ENCODE results near the gene GMPS. TPM values are rescaled to one million over a fixed set of nuclear protein-coding genes. Genes with fewer than 3 reads are reported as not detected.
"Not testable (repeated sequence)": the region's sequence is repeated elsewhere in the genome, so short reads cannot be mapped to it uniquely, and the experiment has no call there.

Gene GMPS
- total RNA-seq, 1 donor from 2014 or later = 41.2 TPM

DNA sequence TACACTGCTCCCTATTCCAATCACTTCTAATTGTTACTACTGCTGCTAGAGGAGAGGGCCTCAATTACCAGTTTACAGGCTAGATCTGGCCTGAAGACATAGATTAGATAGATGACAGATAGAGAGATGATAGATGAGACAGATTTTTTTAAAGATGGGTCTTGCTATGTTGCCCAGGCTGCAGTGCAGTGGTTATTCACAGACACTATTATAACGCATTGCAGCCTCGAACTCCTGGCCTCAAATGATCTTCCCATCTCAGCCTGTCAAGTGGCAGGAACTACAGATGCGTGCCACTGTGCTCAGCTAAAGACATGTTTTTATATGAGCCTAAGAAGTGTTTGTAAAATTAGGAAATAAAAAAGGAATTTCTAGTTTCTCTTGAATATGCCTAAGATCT lies 22.5 kb upstream of the GMPS start:
- intact Hi-C loops (cut with DNase I) = no loop called here
- Histone ChIP-seq H3K9me3 (no peaks in the 10 kb centered on the region), H3K27ac (no peak overlapping the region), H3K27me3 (no peaks in the 10 kb centered on the region), H3K4me1 (peaks cover 54% of the 10 kb centered on the region), H3K4me3 (no peak overlapping the region), H3K36me3 (peaks cover 10% of the 10 kb centered on the region)
- TF ChIP-seq, protein P1, sequence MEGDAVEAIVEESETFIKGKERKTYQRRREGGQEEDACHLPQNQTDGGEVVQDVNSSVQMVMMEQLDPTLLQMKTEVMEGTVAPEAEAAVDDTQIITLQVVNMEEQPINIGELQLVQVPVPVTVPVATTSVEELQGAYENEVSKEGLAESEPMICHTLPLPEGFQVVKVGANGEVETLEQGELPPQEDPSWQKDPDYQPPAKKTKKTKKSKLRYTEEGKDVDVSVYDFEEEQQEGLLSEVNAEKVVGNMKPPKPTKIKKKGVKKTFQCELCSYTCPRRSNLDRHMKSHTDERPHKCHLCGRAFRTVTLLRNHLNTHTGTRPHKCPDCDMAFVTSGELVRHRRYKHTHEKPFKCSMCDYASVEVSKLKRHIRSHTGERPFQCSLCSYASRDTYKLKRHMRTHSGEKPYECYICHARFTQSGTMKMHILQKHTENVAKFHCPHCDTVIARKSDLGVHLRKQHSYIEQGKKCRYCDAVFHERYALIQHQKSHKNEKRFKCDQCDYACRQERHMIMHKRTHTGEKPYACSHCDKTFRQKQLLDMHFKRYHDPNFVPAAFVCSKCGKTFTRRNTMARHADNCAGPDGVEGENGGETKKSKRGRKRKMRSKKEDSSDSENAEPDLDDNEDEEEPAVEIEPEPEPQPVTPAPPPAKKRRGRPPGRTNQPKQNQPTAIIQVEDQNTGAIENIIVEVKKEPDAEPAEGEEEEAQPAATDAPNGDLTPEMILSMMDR (IDR thresholded peaks at IDR 0.05) = no peak
- no peak for ATAC-seq
- DNase-seq = no peak

DNA sequence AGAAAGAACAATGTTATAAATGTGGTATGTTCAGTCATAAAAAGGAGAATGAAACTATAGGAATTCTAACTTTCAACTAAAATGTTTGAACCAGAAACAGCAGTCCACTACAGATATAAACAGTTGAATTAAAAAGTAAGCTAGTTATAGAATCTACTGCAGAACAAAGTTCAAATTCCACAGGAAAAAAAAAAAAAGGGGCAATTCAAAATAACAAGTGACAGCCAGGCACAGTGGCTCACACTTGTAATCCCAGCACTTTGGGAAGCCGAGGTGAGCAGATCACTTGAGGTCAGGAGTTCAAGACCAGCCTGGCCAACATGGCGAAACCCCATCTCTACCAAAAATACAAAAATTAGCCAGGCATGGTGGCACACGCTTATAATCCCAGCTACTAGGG lies 21.0 kb upstream of the GMPS start:
- H3K27ac ChIP-seq; DNase-seq; ATAC-seq; H3K9me3 ChIP-seq; intact Hi-C loops (cut with DNase I); H3K4me3 ChIP-seq; H3K27me3 ChIP-seq: not testable (repeated sequence)
- peaks cover 47% of the 10 kb centered on the region for H3K4me1 ChIP-seq
- H3K36me3 ChIP-seq = peaks cover 10% of the 10 kb centered on the region

DNA sequence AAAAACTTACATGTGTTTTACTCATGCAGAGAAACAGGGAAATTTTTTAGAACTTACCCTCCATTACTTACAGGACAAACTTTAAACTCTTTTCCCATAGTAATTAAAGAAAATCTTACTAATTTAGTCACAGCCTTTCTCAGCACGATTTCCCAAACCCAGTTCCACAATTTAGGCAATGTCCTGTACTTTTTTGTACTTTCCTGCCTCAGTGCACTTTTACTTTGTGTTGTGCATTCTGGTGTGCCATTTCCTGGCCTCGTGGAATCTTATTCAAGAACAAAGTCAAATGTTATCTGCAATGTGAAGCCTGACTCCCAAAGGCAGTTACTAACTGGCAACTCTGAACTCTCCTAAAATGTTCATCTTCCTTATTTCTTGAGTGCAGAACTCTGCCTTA lies 18.1 kb upstream of the GMPS start:
- intact Hi-C loops (cut with DNase I) = no loop called here
- TF ChIP-seq, protein P1 (IDR thresholded peaks at IDR 0.05) = no peak

DNA sequence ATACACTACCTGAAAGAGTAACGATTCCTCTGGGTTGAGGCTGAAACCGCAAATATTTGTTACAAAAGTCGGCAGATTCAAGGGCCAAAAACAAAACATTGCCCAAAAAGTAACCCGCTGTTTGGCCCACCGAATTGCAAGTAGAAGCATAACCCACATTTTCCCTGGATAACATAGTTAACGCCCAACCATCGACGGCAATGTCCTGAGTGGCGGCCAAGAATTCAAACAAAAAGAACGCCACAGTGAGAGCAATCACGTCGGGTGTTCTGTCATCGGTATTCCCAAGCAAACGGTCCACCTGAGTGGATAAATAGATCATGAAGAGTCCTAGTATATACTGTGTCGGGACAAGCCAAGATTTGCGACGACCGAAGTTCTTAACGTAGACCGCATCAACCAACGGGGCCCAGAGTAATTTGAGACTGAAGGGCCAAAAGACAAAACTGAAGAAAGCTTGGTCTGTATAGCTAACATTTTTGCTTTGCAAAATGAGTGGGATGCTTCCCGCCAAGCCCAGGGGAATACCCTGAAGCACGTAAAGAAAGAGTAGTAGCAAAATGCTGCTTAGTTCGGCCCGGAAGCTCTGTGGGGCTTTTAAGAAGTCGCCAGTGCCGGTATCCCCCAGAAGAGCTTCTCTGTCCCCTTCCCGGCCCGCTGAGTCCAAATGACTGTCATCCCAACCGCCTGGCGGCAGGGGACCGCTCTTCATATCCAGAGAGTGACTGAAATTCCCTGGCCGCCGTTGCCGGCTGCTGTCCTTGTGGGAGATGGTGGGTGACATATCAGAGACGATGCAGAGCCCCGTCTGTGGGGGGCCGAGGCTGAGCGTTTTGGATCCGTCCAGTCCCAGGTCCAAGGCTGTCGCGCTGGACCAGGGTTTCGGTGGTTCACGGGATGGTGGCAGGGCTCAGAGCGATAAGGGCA lies 17.0 kb upstream of the GMPS start:
- intact Hi-C loops (cut with DNase I) = no loop called here
- DNase-seq (peak; percentile 73), ATAC-seq (peak; percentile 0)

More for the DNA sequence above, 18.1 kb upstream of the GMPS start:
- H3K4me1 ChIP-seq = peaks cover 41% of the 10 kb centered on the region
- ATAC-seq = no peak
- DNase-seq = no peak
- H3K27ac ChIP-seq = no peak overlapping the region
- peaks cover 6% of the 10 kb centered on the region for H3K36me3 ChIP-seq
- no peaks in the 10 kb centered on the region for H3K27me3 ChIP-seq
- no peaks in the 10 kb centered on the region for H3K9me3 ChIP-seq
- peak overlapping the region; percentile 98 for H3K4me3 ChIP-seq

DNA sequence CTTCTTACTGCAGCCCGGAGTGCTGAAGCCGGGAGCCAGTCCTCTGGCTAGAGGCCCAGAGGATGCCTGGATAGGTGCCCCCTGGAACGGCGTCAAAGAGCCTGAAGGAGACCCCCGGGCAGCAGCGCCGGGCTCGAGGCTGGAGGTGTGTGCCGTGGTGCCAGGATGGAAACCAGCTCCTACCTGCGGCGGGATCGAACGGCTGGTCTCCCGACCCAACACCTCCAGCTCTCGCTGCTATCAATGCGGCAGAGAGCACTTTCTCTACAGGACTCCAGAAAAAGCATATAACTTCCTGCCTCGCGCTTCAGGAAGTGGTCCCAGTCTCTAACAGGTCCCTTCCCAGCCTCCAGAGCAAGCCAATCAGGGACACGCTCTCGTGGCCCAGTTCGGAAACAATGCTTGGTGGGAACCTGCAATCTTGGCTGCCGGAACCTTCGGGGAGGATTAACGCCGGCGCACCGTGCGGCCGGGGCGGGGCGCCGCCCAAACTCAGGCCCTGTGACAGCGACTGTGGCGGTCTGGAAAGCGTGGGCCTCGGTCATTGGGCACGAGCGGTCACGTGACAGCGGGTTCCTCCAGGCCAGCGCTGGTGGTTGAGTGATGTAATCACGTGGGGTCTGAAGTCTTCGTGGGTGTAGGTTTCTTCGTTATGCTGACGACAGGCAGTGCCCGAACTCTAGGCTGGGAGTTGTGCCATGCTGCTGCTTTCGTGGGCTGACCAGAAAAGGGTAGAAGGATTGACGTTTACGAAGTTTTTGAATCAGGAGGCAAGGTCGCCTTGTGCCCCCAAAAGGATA lies 16.1 kb upstream of the GMPS start, which contains the start of gene SLC33A1:
Gene SLC33A1 (minus strand): TSS at position 287 of the 800 bp plus-strand sequence. CDS start 430 bp downstream, outside the sequence.
- TF ChIP-seq, protein P1 (IDR thresholded peaks at IDR 0.05) = no peak
- intact Hi-C loops (cut with DNase I) = no loop called here
- peak within 1 kb of the TSS; percentile 94 for H3K27ac ChIP-seq
- peak; percentile 99 for ATAC-seq
- peaks cover 27% of the 10 kb centered on the region for H3K4me1 ChIP-seq
- H3K4me3 ChIP-seq = peak within 1 kb of the TSS; percentile 98
- H3K9me3 ChIP-seq = no peaks in the 10 kb centered on the region
- no peaks in the 10 kb centered on the region for H3K27me3 ChIP-seq
- DNase-seq = peak; percentile 100
- no peaks in the 10 kb centered on the region for H3K36me3 ChIP-seq

More for the DNA sequence above, 17.0 kb upstream of the GMPS start:
- Histone ChIP-seq H3K4me3 (peak overlapping the region; percentile 98), H3K27me3 (no peaks in the 10 kb centered on the region), H3K4me1 (peaks cover 34% of the 10 kb centered on the region), H3K9me3 (no peaks in the 10 kb centered on the region), H3K36me3 (peaks cover under 1% of the 10 kb centered on the region), H3K27ac (peak overlapping the region; percentile 92)
- TF ChIP-seq, protein P1 (IDR thresholded peaks at IDR 0.05) = peak; percentile 8

Measured in upper lobe of right lung (tissue), 1 donor.